ENCODE measurements around the gene TMOD1. TPM values are rescaled to one million over a fixed set of nuclear protein-coding genes. Genes with fewer than 3 reads are reported as not detected.

Gene TMOD1
- total and polyA plus RNA-seq, 2 of the 8 experiments (the other 6 are each of a cell fraction or from before 2014, with no cell fraction given), result 0.17 to 0.88 TPM

GRCh38 chr9:97480749-97481148 is 20.7 kb upstream of the TMOD1 start:
- 96% methylated on average over 1 of the region's 1 CpG; no CpG with 5 or more reads in 1 of the 2 experiments for WGBS, 2 experiments (ENCODE audit: extremely low coverage in 1 of 2, insufficient coverage in 1 of 2, insufficient read length in 1 of 2, insufficient replicate concordance in 2 of 2, low coverage in 1 of 2, low lambda C conversion rate in 2 of 2, missing lambda C conversion rate in 1 of 2)
- Histone ChIP-seq H3K36me3 (ENCODE audit: control insufficient read depth in 2 of 4, insufficient read depth in 4 of 4, low read length in 3 of 4) (no peaks in the 10 kb centered on the region), H3K4me2 (ENCODE audit: insufficient read depth in 1 of 2, low read depth in 2 of 2, low read length in 2 of 2) (no peak overlapping the region), H3K56ac (replicated peaks; ENCODE audit: insufficient read length, low read depth, low read length) (no peak overlapping the region), H4K5ac (ENCODE audit: insufficient read length, low read depth, low read length) (no peak overlapping the region), H3K4me1 (replicated peaks in 1 of 4; ENCODE audit: control insufficient read depth in 3 of 4, insufficient read depth in 4 of 4, low read length in 3 of 4) (no peaks in the 10 kb centered on the region), H2AFZ (ENCODE audit: low read length) (no peak overlapping the region), H2BK5ac (ENCODE audit: low read depth, low read length) (no peak overlapping the region), H3K4me3 (ENCODE audit: extremely low read depth in 1 of 4, insufficient read depth in 2 of 4, low read depth in 3 of 4, low read length in 4 of 4) (no peak overlapping the region), H4K20me1 (replicated peaks in 1 of 2; ENCODE audit: control insufficient read depth in 1 of 2, insufficient read depth in 2 of 2, low read length in 2 of 2) (no peaks in the 10 kb centered on the region), H2BK15ac (ENCODE audit: low read length) (no peak overlapping the region), H3K9ac (replicated peaks in 1 of 4; ENCODE audit: extremely low read depth in 1 of 4, low read depth in 3 of 4, low read length in 3 of 4) (no peak overlapping the region), H3K18ac (ENCODE audit: extremely low read depth, low read length) (no peak overlapping the region), H3K23ac (ENCODE audit: insufficient read length) (no peak overlapping the region), H3K79me2 (ENCODE audit: control insufficient read depth in 1 of 2, insufficient read depth in 2 of 2, low read length in 2 of 2) (no peaks in the 10 kb centered on the region), H3K79me1 (ENCODE audit: low read depth, low read length) (no peaks in the 10 kb centered on the region), H2BK120ac (replicated peaks; ENCODE audit: low read depth, low read length) (no peak overlapping the region), H2BK12ac (ENCODE audit: low read depth, low read length) (no peak overlapping the region), H2BK20ac (ENCODE audit: low read length) (no peak overlapping the region), H3K23me2 (ENCODE audit: low read depth, low read length) (no peaks in the 10 kb centered on the region), H3K14ac (ENCODE audit: insufficient read length) (no peak overlapping the region), H3K27me3 (replicated peaks in 1 of 4; ENCODE audit: control insufficient read depth in 3 of 4, extremely low read depth in 1 of 4, insufficient read depth in 3 of 4, low read length in 3 of 4) (peaks cover 0 to 3% (median 0%) of the 10 kb centered on the region in 4 experiments; a peak in 1 of 7 replicates), H4K8ac (ENCODE audit: extremely low read depth, insufficient read depth, low read length) (no peak overlapping the region), H4K91ac (replicated peaks; ENCODE audit: insufficient read length, low read length) (no peak overlapping the region), H2AK5ac (ENCODE audit: low read depth, low read length) (no peak overlapping the region), H3K9me3 (ENCODE audit: insufficient read depth in 2 of 2, low read depth in 1 of 2, low read length in 1 of 2) (no peaks in the 10 kb centered on the region), H3K27ac (ENCODE audit: low read depth, low read length) (no peak overlapping the region), H3K4ac (replicated peaks; ENCODE audit: insufficient read length, low read depth, low read length) (no peak overlapping the region)
- FAIRE-seq (no peak), DNase-seq (ENCODE audit: low read depth in 1 of 2, low spot score in 2 of 2) (no peak)
- ChIA-PET POLR2A (ENCODE audit: partially characterized antibody) (interaction anchor here (1.4 kb wide), 1 partner anchor 122 kb away, joined by 4 read pairs; no protein-coding TSS in a partner anchor), CTCF (ENCODE audit: partially characterized antibody) (interaction anchor here (0.7 to 5.5 kb wide), 7 partner anchors 12 to 134 kb away, joined by 3 to 69 read pairs (median 9); partner anchors contain the start of gene TMOD1)
- TF ChIP-seq GTF2F1 (IDR thresholded peaks at IDR 0.05; ENCODE audit: borderline replicate concordance, low read depth, low read length), result no peak
- TF ChIP-seq SP2 (IDR thresholded peaks at IDR 0.05; ENCODE audit: low read length), result no peak
- no peak for TF ChIP-seq ATF3 (IDR thresholded peaks at IDR 0.05; ENCODE audit: insufficient read depth, low read depth, low read length)
- no peak for TF ChIP-seq BACH1 (IDR thresholded peaks at IDR 0.05; ENCODE audit: low read length)
- no peak for TF ChIP-seq SP1 (IDR thresholded peaks at IDR 0.05; ENCODE audit: low read depth, low read length)
- no peak for TF ChIP-seq TEAD4 (IDR thresholded peaks at IDR 0.05; ENCODE audit: low read depth, low read length)
- TF ChIP-seq HDAC2 (IDR thresholded peaks at IDR 0.05; ENCODE audit: borderline replicate concordance in 1 of 2, low read depth in 2 of 2, low read length in 2 of 2), result no peak
- TF ChIP-seq KDM5A (IDR thresholded peaks at IDR 0.05; ENCODE audit: low read length), result no peak
- no peak for TF ChIP-seq TAF1 (IDR thresholded peaks at IDR 0.05; ENCODE audit: low read depth, low read length)
- TF ChIP-seq MAX (IDR thresholded peaks at IDR 0.05), result no peak
- no peak for TF ChIP-seq ATF2 (IDR thresholded peaks at IDR 0.05; ENCODE audit: low read length)
- no peak for TF ChIP-seq RFX5 (IDR thresholded peaks at IDR 0.05; ENCODE audit: borderline replicate concordance, low read depth, low read length)

Measured in H1 (cell line).